GM12872 (cell line): Measurements from ENCODE around the gene CDX2.

Experiments used
- CTCF ChIP-seq: IDR thresholded peaks from 3 replicates; pipeline ENCODE4 v1.5.1; 2011; ENCODE audit warnings: low read depth, mild to moderate bottlenecking, low read length, moderate library complexity; ENCODE audit not compliant: insufficient read depth

Gene CDX2

GRCh38 chr13:27977476-27978300 lies 8.6 kb upstream of the CDX2 start:
- no peak for TF ChIP-seq CTCF

- no peak for TF ChIP-seq CTCF
These were observed 7.4 kb upstream of the CDX2 start for GRCh38 chr13:27976362-27977091.

- no peak for TF ChIP-seq CTCF
These were observed 6.6 kb upstream of the CDX2 start for GRCh38 chr13:27975564-27976361.

- no peak for TF ChIP-seq CTCF
These were observed 5.0 kb upstream of the CDX2 start for GRCh38 chr13:27973961-27974662.

GRCh38 chr13:27973291-27973690 lies 4.2 kb upstream of the CDX2 start:
- TF ChIP-seq CTCF = no peak

GRCh38 chr13:27972478-27972820 lies 3.3 kb upstream of the CDX2 start:
- TF ChIP-seq CTCF = no peak
